KMS-11 (cell line): ENCODE results near the gene HOXB5.

Experiments used
- H2AFZ ChIP-seq: fragments of 200-600 bp; sonication (generic); 2 replicates; pipeline ENCODE4 v1.6.1; 2016; ENCODE audit warnings: antibody characterized with exemption, mixed run types, low read depth
- H3K27ac ChIP-seq: fragments of 200-600 bp; sonication (generic); 2 replicates; pipeline ENCODE4 v1.6.1; 2016; ENCODE audit warnings: mild to moderate bottlenecking, mixed run types
- H3K27me3 ChIP-seq: fragments of 200-600 bp; sonication (generic); 2 replicates; pipeline ENCODE4 v1.6.1; 2017; ENCODE audit warnings: mild to moderate bottlenecking, low read depth, mixed run types, moderate library complexity; ENCODE audit not compliant: insufficient read depth
- H3K36me3 ChIP-seq: fragments of 200-600 bp; sonication (generic); 2 replicates; pipeline ENCODE4 v1.6.1; 2017; ENCODE audit warnings: mild to moderate bottlenecking, mixed run types; ENCODE audit not compliant: insufficient read depth
- H3K4me1 ChIP-seq: fragments of 200-600 bp; sonication (generic); 2 replicates; pipeline ENCODE4 v1.6.1; 2016; ENCODE audit warnings: mild to moderate bottlenecking, low read depth, mixed run types; ENCODE audit not compliant: poor library complexity, severe bottlenecking
- H3K4me2 ChIP-seq: fragments of 200-600 bp; sonication (generic); 2 replicates; pipeline ENCODE4 v1.7.0; 2016; ENCODE audit warnings: mild to moderate bottlenecking, mixed run types
- H3K4me3 ChIP-seq: fragments of 200-600 bp; sonication (generic); IDR thresholded peaks from 2 replicates; pipeline ENCODE4 v1.6.1; 2017; ENCODE audit warnings: low read depth, low read length, mixed read lengths; ENCODE audit not compliant: insufficient read depth
- H3K79me2 ChIP-seq: fragments of 200-600 bp; sonication (generic); 2 replicates; pipeline ENCODE4 v1.6.1; 2016; ENCODE audit warnings: low read depth, mixed run types; ENCODE audit not compliant: insufficient read depth
- H3K9ac ChIP-seq: fragments of 200-600 bp; sonication (generic); 2 replicates; pipeline ENCODE4 v1.6.1; 2016; ENCODE audit warnings: mild to moderate bottlenecking, mixed run types
- H4K20me1 ChIP-seq: fragments of 200-600 bp; sonication (generic); 2 replicates; pipeline ENCODE4 v1.6.1; 2016; ENCODE audit warnings: mild to moderate bottlenecking, mixed run types; ENCODE audit not compliant: insufficient read depth
- TF ChIP-seq, protein P1 (sequence below): fragments of 200-600 bp; sonication (generic); conservative IDR thresholded peaks from 2 replicates; pipeline ENCODE4 v1.6.1; 2017; ENCODE audit warnings: low read depth, mild to moderate bottlenecking, antibody characterized with exemption, low read length, moderate library complexity, mixed read lengths

The HOXB5 gene

DNA sequence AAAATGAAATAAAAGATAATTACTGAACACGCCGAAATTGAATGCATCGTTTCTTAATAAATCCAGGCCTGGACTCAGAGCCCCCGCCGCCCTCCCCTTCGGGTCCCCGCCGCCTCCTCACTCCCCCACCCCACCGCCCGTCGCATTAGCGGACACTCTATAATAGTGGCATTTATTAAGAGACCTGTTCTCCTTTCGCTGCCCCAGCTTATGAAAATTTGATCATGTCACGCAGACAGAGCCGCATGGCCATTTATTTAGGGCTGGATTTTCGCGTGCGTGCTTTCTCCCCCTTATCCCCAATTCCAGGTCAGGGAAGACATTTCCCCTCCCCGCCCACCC lies 42.4 kb downstream of the HOXB5 start:
- Histone ChIP-seq H3K27ac (no peak overlapping the region), H3K4me3 (no peak overlapping the region), H2AFZ (no peak overlapping the region), H4K20me1 (no peaks in the 10 kb centered on the region), H3K9ac (no peak overlapping the region), H3K27me3 (no peaks in the 10 kb centered on the region), H3K4me2 (no peak overlapping the region), H3K36me3 (no peaks in the 10 kb centered on the region), H3K79me2 (no peaks in the 10 kb centered on the region), H3K4me1 (no peaks in the 10 kb centered on the region)
- TF ChIP-seq, protein P1, sequence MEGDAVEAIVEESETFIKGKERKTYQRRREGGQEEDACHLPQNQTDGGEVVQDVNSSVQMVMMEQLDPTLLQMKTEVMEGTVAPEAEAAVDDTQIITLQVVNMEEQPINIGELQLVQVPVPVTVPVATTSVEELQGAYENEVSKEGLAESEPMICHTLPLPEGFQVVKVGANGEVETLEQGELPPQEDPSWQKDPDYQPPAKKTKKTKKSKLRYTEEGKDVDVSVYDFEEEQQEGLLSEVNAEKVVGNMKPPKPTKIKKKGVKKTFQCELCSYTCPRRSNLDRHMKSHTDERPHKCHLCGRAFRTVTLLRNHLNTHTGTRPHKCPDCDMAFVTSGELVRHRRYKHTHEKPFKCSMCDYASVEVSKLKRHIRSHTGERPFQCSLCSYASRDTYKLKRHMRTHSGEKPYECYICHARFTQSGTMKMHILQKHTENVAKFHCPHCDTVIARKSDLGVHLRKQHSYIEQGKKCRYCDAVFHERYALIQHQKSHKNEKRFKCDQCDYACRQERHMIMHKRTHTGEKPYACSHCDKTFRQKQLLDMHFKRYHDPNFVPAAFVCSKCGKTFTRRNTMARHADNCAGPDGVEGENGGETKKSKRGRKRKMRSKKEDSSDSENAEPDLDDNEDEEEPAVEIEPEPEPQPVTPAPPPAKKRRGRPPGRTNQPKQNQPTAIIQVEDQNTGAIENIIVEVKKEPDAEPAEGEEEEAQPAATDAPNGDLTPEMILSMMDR, result no peak

GRCh38 chr17:48550502-48551213 lies 42.9 kb downstream of the HOXB5 start:
- no peaks in the 10 kb centered on the region for H3K27me3 ChIP-seq
- H3K9ac ChIP-seq, result no peak overlapping the region
- no peaks in the 10 kb centered on the region for H3K36me3 ChIP-seq

DNA sequence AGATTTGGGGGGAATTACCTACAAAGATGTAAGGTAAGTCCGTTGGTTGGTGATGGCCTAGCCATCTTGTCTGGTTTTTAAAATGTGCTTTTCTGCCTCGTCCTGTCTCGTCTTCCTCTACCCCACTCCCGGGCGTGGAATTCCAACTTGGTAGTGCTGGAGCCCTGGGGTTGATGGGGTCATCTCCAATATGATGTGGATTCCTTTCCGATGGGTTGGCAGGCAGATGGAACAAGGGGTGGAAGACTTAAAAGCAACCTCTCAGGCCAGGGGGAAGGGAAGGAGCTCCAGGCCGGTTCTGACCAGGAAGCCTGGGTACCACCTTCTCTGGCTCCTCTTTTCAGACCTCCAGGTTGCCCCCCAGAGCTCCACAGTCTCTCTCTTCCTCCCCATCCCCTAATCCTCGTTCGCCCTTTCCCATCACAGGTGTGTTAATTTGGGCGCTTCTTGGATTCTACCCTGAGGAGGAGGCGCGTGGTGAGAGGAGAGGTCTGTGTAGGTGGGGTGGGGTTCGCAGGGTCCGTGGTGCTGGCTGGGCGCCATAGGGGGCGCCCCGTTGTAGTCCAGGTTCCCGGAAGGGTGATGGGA lies 43.6 kb downstream of the HOXB5 start:
- H3K4me3 ChIP-seq, result no peak overlapping the region
- TF ChIP-seq, protein P1, result no peak
- no peak overlapping the region for H3K9ac ChIP-seq
- H3K36me3 ChIP-seq, result no peaks in the 10 kb centered on the region
- no peak overlapping the region for H3K27ac ChIP-seq
- H3K79me2 ChIP-seq, result no peaks in the 10 kb centered on the region
- no peak overlapping the region for H3K4me2 ChIP-seq
- no peaks in the 10 kb centered on the region for H4K20me1 ChIP-seq
- no peak overlapping the region for H2AFZ ChIP-seq
- H3K27me3 ChIP-seq, result no peaks in the 10 kb centered on the region
- no peaks in the 10 kb centered on the region for H3K4me1 ChIP-seq

More at GRCh38 chr17:48550502-48551213, 42.9 kb downstream of the HOXB5 start:
- no peak overlapping the region for H3K4me3 ChIP-seq
- H2AFZ ChIP-seq, result no peak overlapping the region
- no peaks in the 10 kb centered on the region for H3K4me1 ChIP-seq
- TF ChIP-seq, protein P1, result no peak
- H3K27ac ChIP-seq, result no peak overlapping the region
- H4K20me1 ChIP-seq, result no peaks in the 10 kb centered on the region
- H3K4me2 ChIP-seq, result no peak overlapping the region
- no peaks in the 10 kb centered on the region for H3K79me2 ChIP-seq

DNA sequence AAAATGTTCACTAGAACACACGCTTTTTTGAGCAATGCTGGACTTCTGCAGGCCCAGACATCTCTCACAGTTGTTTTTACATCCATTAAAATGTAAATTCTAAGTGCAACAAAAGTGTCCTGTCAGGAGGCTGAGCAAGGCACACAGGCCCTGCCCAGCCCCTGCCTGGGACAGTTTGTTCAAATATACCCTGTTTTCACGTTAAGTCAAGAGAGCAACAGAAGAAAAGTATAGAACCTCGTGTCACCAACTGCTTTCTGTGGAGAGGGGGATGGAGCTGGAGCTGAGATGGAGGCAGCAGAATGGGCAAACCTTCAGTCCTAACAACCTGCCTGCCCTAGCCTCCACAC lies 44.3 kb downstream of the HOXB5 start:
- Histone ChIP-seq H4K20me1 (no peaks in the 10 kb centered on the region), H3K4me2 (no peak overlapping the region), H3K9ac (no peak overlapping the region), H3K4me3 (no peak overlapping the region), H3K36me3 (no peaks in the 10 kb centered on the region), H3K27ac (no peak overlapping the region), H2AFZ (no peak overlapping the region), H3K79me2 (no peaks in the 10 kb centered on the region), H3K4me1 (no peaks in the 10 kb centered on the region), H3K27me3 (no peaks in the 10 kb centered on the region; the same call in 1 of the 2 replicates)
- TF ChIP-seq, protein P1, result no peak
